Measurements from ENCODE around the gene SYCE1. TPM values are rescaled to one million over a fixed set of nuclear protein-coding genes. Genes with fewer than 3 reads are reported as not detected.

SYCE1 gene
- total and polyA plus RNA-seq, 2 experiments from 2014 or later, result 0.53 TPM; not detected in 1

GRCh38 chr10:133528845-133529575 lies 36.4 kb downstream of the SYCE1 start:
- Histone ChIP-seq H2AFZ (peak overlapping the region; percentile 49; the same call in 1 of the 2 replicates), H3K4me3 (peak overlapping the region; percentile 57), H3K36me3 (ENCODE audit: insufficient read depth) (no peaks in the 10 kb centered on the region), H3K27ac (ENCODE audit: low read depth) (no peak overlapping the region), H3K4me1 (ENCODE audit: insufficient read depth) (no peaks in the 10 kb centered on the region; the same call in 1 of the 2 replicates), H3F3A (replicated peaks; ENCODE audit: low read depth) (no peaks in the 10 kb centered on the region), H4K20me1 (replicated peaks; ENCODE audit: insufficient read depth) (no peaks in the 10 kb centered on the region), H3K4me2 (peak overlapping the region; percentile 78), H3K79me2 (replicated peaks; ENCODE audit: insufficient read depth) (no peaks in the 10 kb centered on the region), H3K27me3 (ENCODE audit: insufficient read depth) (peaks cover 88% of the 10 kb centered on the region), H3K9me2 (ENCODE audit: insufficient read depth) (no peaks in the 10 kb centered on the region)
- Mint-ChIP-seq H3K36me3 (ENCODE audit: low read depth) (peaks cover 3% of the 10 kb centered on the region; the same call in 2 of the 3 replicates), H3K4me1 (peaks cover 7% of the 10 kb centered on the region; the same call in 2 of the 3 replicates), H3K27ac (no peak overlapping the region), H3K4me3 (peak overlapping the region; percentile 73), H3K27me3 (ENCODE audit: insufficient read depth, low read depth, poor library complexity) (peaks cover 78% of the 10 kb centered on the region), H3K9me3 (peaks cover 45% of the 10 kb centered on the region)
- no peak for TF ChIP-seq EZH2phosphoT487 (IDR thresholded peaks at IDR 0.05; ENCODE audit: unreplicated experiment)
- TF ChIP-seq EZH2 (IDR thresholded peaks at IDR 0.05; ENCODE audit: low read depth, unreplicated experiment), result no peak
- no peak for TF ChIP-seq ZNF114 (CRISPR knock-in tag; IDR thresholded peaks at IDR 0.05)
- no peak for TF ChIP-seq STAT1 (IDR thresholded peaks at IDR 0.05; ENCODE audit: unreplicated experiment)
- no peak for TF ChIP-seq CTCF (conservative IDR thresholded peaks at IDR 0.05; ENCODE audit: low read depth in 2 of 2)
- TF ChIP-seq, protein P1, sequence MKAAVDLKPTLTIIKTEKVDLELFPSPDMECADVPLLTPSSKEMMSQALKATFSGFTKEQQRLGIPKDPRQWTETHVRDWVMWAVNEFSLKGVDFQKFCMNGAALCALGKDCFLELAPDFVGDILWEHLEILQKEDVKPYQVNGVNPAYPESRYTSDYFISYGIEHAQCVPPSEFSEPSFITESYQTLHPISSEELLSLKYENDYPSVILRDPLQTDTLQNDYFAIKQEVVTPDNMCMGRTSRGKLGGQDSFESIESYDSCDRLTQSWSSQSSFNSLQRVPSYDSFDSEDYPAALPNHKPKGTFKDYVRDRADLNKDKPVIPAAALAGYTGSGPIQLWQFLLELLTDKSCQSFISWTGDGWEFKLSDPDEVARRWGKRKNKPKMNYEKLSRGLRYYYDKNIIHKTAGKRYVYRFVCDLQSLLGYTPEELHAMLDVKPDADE (IDR thresholded peaks at IDR 0.05), result no peak
- TF ChIP-seq JUNB (IDR thresholded peaks at IDR 0.05; ENCODE audit: unreplicated experiment), result no peak
- TF ChIP-seq, protein P2, sequence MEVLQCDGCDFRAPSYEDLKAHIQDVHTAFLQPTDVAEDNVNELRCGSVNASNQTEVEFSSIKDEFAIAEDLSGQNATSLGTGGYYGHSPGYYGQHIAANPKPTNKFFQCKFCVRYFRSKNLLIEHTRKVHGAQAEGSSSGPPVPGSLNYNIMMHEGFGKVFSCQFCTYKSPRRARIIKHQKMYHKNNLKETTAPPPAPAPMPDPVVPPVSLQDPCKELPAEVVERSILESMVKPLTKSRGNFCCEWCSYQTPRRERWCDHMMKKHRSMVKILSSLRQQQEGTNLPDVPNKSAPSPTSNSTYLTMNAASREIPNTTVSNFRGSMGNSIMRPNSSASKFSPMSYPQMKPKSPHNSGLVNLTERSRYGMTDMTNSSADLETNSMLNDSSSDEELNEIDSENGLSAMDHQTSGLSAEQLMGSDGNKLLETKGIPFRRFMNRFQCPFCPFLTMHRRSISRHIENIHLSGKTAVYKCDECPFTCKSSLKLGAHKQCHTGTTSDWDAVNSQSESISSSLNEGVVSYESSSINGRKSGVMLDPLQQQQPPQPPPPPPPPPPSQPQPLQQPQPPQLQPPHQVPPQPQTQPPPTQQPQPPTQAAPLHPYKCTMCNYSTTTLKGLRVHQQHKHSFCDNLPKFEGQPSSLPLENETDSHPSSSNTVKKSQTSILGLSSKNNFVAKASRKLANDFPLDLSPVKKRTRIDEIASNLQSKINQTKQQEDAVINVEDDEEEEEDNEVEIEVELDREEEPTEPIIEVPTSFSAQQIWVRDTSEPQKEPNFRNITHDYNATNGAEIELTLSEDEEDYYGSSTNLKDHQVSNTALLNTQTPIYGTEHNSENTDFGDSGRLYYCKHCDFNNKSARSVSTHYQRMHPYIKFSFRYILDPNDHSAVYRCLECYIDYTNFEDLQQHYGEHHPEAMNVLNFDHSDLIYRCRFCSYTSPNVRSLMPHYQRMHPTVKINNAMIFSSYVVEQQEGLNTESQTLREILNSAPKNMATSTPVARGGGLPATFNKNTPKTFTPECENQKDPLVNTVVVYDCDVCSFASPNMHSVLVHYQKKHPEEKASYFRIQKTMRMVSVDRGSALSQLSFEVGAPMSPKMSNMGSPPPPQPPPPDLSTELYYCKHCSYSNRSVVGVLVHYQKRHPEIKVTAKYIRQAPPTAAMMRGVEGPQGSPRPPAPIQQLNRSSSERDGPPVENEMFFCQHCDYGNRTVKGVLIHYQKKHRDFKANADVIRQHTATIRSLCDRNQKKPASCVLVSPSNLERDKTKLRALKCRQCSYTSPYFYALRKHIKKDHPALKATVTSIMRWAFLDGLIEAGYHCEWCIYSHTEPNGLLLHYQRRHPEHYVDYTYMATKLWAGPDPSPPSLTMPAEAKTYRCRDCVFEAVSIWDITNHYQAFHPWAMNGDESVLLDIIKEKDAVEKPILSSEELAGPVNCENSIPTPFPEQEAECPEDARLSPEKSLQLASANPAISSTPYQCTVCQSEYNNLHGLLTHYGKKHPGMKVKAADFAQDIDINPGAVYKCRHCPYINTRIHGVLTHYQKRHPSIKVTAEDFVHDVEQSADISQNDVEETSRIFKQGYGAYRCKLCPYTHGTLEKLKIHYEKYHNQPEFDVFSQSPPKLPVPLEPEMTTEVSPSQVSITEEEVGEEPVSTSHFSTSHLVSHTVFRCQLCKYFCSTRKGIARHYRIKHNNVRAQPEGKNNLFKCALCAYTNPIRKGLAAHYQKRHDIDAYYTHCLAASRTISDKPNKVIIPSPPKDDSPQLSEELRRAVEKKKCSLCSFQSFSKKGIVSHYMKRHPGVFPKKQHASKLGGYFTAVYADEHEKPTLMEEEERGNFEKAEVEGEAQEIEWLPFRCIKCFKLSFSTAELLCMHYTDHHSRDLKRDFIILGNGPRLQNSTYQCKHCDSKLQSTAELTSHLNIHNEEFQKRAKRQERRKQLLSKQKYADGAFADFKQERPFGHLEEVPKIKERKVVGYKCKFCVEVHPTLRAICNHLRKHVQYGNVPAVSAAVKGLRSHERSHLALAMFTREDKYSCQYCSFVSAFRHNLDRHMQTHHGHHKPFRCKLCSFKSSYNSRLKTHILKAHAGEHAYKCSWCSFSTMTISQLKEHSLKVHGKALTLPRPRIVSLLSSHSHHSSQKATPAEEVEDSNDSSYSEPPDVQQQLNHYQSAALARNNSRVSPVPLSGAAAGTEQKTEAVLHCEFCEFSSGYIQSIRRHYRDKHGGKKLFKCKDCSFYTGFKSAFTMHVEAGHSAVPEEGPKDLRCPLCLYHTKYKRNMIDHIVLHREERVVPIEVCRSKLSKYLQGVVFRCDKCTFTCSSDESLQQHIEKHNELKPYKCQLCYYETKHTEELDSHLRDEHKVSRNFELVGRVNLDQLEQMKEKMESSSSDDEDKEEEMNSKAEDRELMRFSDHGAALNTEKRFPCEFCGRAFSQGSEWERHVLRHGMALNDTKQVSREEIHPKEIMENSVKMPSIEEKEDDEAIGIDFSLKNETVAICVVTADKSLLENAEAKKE (CRISPR knock-in tag; IDR thresholded peaks at IDR 0.05), result no peak
- TF ChIP-seq, protein P3, sequence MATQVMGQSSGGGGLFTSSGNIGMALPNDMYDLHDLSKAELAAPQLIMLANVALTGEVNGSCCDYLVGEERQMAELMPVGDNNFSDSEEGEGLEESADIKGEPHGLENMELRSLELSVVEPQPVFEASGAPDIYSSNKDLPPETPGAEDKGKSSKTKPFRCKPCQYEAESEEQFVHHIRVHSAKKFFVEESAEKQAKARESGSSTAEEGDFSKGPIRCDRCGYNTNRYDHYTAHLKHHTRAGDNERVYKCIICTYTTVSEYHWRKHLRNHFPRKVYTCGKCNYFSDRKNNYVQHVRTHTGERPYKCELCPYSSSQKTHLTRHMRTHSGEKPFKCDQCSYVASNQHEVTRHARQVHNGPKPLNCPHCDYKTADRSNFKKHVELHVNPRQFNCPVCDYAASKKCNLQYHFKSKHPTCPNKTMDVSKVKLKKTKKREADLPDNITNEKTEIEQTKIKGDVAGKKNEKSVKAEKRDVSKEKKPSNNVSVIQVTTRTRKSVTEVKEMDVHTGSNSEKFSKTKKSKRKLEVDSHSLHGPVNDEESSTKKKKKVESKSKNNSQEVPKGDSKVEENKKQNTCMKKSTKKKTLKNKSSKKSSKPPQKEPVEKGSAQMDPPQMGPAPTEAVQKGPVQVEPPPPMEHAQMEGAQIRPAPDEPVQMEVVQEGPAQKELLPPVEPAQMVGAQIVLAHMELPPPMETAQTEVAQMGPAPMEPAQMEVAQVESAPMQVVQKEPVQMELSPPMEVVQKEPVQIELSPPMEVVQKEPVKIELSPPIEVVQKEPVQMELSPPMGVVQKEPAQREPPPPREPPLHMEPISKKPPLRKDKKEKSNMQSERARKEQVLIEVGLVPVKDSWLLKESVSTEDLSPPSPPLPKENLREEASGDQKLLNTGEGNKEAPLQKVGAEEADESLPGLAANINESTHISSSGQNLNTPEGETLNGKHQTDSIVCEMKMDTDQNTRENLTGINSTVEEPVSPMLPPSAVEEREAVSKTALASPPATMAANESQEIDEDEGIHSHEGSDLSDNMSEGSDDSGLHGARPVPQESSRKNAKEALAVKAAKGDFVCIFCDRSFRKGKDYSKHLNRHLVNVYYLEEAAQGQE (IDR thresholded peaks at IDR 0.05; ENCODE audit: unreplicated experiment), result no peak
- TF ChIP-seq POLR2AphosphoS5 (IDR thresholded peaks at IDR 0.05; ENCODE audit: low read depth), result no peak
- no peak for TF ChIP-seq CREB1 (CRISPR knock-in tag; IDR thresholded peaks at IDR 0.05; ENCODE audit: low read depth)
- no peak for TF ChIP-seq ZNF331 (CRISPR knock-in tag; IDR thresholded peaks at IDR 0.05; ENCODE audit: low read depth)
- no peak for TF ChIP-seq NANOG (IDR thresholded peaks at IDR 0.05; ENCODE audit: borderline replicate concordance)
- DNase-seq (ENCODE audit: low spot score), result peak; percentile 52
- peak; percentile 67 for ATAC-seq

Data from GM23338 (cell line).